ENCODE results near the gene RAB11FIP4. TPM values are rescaled to one million over a fixed set of nuclear protein-coding genes. Genes with fewer than 3 reads are reported as not detected.
"Not testable (repeated sequence)": the region's sequence is repeated elsewhere in the genome, so short reads cannot be mapped to it uniquely, and the experiment has no call there.

Gene RAB11FIP4, protein sequence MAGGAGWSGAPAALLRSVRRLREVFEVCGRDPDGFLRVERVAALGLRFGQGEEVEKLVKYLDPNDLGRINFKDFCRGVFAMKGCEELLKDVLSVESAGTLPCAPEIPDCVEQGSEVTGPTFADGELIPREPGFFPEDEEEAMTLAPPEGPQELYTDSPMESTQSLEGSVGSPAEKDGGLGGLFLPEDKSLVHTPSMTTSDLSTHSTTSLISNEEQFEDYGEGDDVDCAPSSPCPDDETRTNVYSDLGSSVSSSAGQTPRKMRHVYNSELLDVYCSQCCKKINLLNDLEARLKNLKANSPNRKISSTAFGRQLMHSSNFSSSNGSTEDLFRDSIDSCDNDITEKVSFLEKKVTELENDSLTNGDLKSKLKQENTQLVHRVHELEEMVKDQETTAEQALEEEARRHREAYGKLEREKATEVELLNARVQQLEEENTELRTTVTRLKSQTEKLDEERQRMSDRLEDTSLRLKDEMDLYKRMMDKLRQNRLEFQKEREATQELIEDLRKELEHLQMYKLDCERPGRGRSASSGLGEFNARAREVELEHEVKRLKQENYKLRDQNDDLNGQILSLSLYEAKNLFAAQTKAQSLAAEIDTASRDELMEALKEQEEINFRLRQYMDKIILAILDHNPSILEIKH
- 10 to 100 TPM in 1 of 2 donors, 1 to 10 TPM in 1; 3.1 to 16.0 TPM for total RNA-seq
- 1 to 10 TPM; 1.5 to 3.5 TPM for polyA plus RNA-seq

DNA sequence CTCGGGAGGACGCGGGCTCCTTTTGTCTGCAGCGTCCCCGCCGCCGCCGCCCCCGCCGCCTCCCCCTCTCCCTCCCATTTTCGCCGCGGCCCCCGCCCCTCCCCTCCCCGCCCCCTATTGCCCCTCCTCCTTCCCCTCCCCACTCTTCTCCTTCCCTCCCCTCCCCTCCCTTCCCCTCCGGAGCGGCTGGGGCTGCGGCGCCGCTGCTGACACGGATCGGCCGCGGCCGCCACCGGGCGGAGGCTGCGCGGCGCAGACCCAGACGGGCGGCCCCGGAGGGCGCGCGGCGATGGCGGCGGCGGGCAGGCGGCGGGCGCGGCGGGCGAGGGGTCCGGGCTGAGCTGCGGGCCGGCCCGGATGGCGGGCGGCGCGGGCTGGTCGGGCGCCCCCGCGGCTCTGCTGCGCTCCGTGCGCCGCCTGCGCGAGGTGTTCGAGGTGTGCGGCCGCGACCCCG lies at the start of gene RAB11FIP4:
TSS of gene RAB11FIP4 (plus strand) at position 180 of the 454 bp plus-strand sequence. CDS start at position 358, 178 bp downstream.
- no peaks in the 10 kb centered on the region for H3K9me3 ChIP-seq (ENCODE audit: control insufficient read depth in 4 of 4, low read length in 3 of 4)
- no peak within 1 kb of the TSS for H3K9ac ChIP-seq (ENCODE audit: low read depth in 1 of 2, low read length in 2 of 2)
- no peak within 1 kb of the TSS for H3K27ac ChIP-seq (ENCODE audit: low read depth in 1 of 2, low read length in 2 of 2)
- no peaks in the 10 kb centered on the region for H3K36me3 ChIP-seq (ENCODE audit: control insufficient read depth in 4 of 4, insufficient read depth in 3 of 4, low read depth in 1 of 4, low read length in 3 of 4)
- WGBS = 2% methylated on average over 65 of the region's 69 CpGs
- TF ChIP-seq TAF1 (conservative IDR thresholded peaks at IDR 0.05) (no peak), JUND (IDR thresholded peaks at IDR 0.05) (no peak), RXRA (IDR thresholded peaks at IDR 0.05) (no peak)
- peak within 1 kb of the TSS in 1 of 3 donors; percentile 56 for H3K4me3 ChIP-seq (ENCODE audit: low read depth in 1 of 3, low read length in 3 of 3)
- H3K4me1 ChIP-seq (ENCODE audit: control insufficient read depth in 4 of 4, insufficient read depth in 4 of 4, low read length in 3 of 4) = peaks cover 0 to 10% (median 2%) of the 10 kb centered on the region in 4 donors
- peaks cover 0 to 5% (median 3%) of the 10 kb centered on the region in 4 donors for H3K27me3 ChIP-seq (ENCODE audit: control insufficient read depth in 4 of 4, insufficient read depth in 4 of 4, low read length in 3 of 4)
- no peak for DNase-seq (ENCODE audit: low spot score)

DNA sequence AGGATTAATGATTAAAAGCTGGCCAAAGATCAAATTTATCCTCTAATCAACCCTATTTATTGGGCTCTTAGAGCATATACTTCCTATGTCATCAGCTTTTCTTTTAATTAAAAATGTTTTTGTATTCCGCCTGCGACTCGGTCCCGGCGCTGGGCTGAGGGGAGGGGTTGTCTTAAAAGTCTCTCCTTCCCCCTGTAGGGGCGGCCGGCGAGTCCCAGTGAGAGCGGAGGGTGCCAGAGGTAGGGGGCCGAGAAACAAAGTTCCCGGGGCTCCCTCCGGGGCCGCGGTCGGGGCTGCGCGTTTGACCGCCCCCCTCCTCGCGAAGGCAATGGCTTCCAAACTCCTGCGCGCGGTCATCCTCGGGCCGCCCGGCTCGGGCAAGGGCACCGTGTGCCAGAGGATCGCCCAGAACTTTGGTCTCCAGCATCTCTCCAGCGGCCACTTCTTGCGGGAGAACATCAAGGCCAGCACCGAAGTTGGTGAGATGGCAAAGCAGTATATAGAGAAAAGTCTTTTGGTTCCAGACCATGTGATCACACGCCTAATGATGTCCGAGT lies 46.2 kb upstream of the RAB11FIP4 start:
- 92% methylated on average over 21 of the region's 34 CpGs for WGBS
- H3K4me3 ChIP-seq (ENCODE audit: low read depth in 1 of 3, low read length in 3 of 3); H3K9me3 ChIP-seq (ENCODE audit: control insufficient read depth in 4 of 4, low read length in 3 of 4); H3K27ac ChIP-seq (ENCODE audit: low read depth in 1 of 2, low read length in 2 of 2); H3K4me1 ChIP-seq (ENCODE audit: control insufficient read depth in 4 of 4, insufficient read depth in 4 of 4, low read length in 3 of 4); H3K27me3 ChIP-seq (ENCODE audit: control insufficient read depth in 4 of 4, insufficient read depth in 4 of 4, low read length in 3 of 4); DNase-seq (ENCODE audit: low spot score); H3K9ac ChIP-seq (ENCODE audit: low read depth in 1 of 2, low read length in 2 of 2): not testable (repeated sequence)
- peaks cover 0 to 25% (median 8%) of the 10 kb centered on the region in 4 donors for H3K36me3 ChIP-seq (ENCODE audit: control insufficient read depth in 4 of 4, insufficient read depth in 3 of 4, low read depth in 1 of 4, low read length in 3 of 4)

DNA sequence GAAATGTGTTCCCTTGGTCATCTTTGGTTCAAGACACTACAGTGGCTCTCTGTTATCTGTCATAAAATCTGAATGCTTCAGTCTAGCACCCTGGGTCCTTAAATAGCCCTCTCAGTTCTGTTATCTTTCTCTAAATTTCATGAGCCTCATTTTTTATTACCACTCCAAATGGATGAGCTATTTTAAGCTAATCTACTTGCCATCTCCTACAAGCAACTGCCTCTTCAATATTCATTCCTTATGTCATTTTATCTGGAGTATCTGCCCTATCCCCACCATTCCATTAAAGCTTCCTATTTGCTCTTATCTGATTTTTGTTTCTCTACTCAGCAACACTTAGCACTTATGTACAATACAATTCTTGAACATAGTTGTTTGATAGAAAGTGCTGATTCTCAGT lies 42.0 kb upstream of the RAB11FIP4 start:
- H3K4me1 ChIP-seq (ENCODE audit: control insufficient read depth in 4 of 4, insufficient read depth in 4 of 4, low read length in 3 of 4) = no peaks in the 10 kb centered on the region
- no peak for DNase-seq (ENCODE audit: low spot score)
- H3K9ac ChIP-seq (ENCODE audit: low read depth in 1 of 2, low read length in 2 of 2) = no peak overlapping the region
- no peak for TF ChIP-seq RXRA (IDR thresholded peaks at IDR 0.05)
- no peak for TF ChIP-seq RAD21 (IDR thresholded peaks at IDR 0.05)
- no peak for TF ChIP-seq YY1 (IDR thresholded peaks at IDR 0.05)
- TF ChIP-seq HNF4G (IDR thresholded peaks at IDR 0.05) = no peak
- no peak for TF ChIP-seq SP1 (IDR thresholded peaks at IDR 0.05)
- TF ChIP-seq, protein P1, sequence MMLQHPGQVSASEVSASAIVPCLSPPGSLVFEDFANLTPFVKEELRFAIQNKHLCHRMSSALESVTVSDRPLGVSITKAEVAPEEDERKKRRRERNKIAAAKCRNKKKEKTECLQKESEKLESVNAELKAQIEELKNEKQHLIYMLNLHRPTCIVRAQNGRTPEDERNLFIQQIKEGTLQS (IDR thresholded peaks at IDR 0.05) = no peak
- no peak for TF ChIP-seq JUND (IDR thresholded peaks at IDR 0.05)
- no peak for TF ChIP-seq HNF4A (conservative IDR thresholded peaks at IDR 0.05)
- TF ChIP-seq FOXA1 (IDR thresholded peaks at IDR 0.05) = no peak
- TF ChIP-seq NR2F2 (IDR thresholded peaks at IDR 0.05) = no peak
- TF ChIP-seq FOXA2 (IDR thresholded peaks at IDR 0.05) = no peak
- TF ChIP-seq, protein P2, sequence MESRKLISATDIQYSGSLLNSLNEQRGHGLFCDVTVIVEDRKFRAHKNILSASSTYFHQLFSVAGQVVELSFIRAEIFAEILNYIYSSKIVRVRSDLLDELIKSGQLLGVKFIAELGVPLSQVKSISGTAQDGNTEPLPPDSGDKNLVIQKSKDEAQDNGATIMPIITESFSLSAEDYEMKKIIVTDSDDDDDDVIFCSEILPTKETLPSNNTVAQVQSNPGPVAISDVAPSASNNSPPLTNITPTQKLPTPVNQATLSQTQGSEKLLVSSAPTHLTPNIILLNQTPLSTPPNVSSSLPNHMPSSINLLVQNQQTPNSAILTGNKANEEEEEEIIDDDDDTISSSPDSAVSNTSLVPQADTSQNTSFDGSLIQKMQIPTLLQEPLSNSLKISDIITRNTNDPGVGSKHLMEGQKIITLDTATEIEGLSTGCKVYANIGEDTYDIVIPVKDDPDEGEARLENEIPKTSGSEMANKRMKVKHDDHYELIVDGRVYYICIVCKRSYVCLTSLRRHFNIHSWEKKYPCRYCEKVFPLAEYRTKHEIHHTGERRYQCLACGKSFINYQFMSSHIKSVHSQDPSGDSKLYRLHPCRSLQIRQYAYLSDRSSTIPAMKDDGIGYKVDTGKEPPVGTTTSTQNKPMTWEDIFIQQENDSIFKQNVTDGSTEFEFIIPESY (IDR thresholded peaks at IDR 0.05) = no peak
- TF ChIP-seq, protein P3, sequence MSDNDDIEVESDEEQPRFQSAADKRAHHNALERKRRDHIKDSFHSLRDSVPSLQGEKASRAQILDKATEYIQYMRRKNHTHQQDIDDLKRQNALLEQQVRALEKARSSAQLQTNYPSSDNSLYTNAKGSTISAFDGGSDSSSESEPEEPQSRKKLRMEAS (IDR thresholded peaks at IDR 0.05) = no peak
- peaks cover 0 to 29% (median 9%) of the 10 kb centered on the region in 4 donors for H3K36me3 ChIP-seq (ENCODE audit: control insufficient read depth in 4 of 4, insufficient read depth in 3 of 4, low read depth in 1 of 4, low read length in 3 of 4)
- H3K4me3 ChIP-seq (ENCODE audit: low read depth in 1 of 3, low read length in 3 of 3) = no peak overlapping the region
- H3K27me3 ChIP-seq (ENCODE audit: control insufficient read depth in 4 of 4, insufficient read depth in 4 of 4, low read length in 3 of 4) = no peaks in the 10 kb centered on the region
- no peak overlapping the region for H3K27ac ChIP-seq (ENCODE audit: low read depth in 1 of 2, low read length in 2 of 2)
- no peaks in the 10 kb centered on the region for H3K9me3 ChIP-seq (ENCODE audit: control insufficient read depth in 4 of 4, low read length in 3 of 4)

Measured in liver (tissue), 9 donors.